ENCODE measurements around the gene EVC2.

DNA sequence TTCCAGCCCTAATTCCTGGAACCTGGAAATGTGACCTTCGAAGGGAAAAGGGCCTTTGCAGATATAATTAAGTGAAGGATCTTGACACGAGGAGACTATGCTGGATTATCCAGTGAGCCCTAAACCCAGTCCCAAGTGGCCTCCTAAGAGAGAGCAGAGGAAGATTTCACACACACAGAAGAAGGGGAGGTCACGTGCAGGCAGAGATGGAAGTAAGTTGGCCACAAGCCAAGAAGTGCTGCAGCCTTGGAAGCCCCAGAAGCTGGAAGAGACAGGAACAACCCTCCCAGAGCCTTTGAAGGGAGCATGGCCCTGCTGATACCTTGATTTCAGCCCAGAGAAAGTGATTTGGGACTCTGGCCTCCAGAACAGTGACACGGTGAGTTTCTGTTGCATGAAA is 51.9 kb downstream of the EVC2 start:
- TF ChIP-seq POLR2A (IDR thresholded peaks at IDR 0.05; ENCODE audit: low read depth, low read length) (no peak), CEBPB (IDR thresholded peaks at IDR 0.05; ENCODE audit: low read depth, low read length) (no peak), MXI1 (IDR thresholded peaks at IDR 0.05; ENCODE audit: borderline replicate concordance, low read depth, low read length) (no peak), CHD1 (IDR thresholded peaks at IDR 0.05; ENCODE audit: low read depth, low read length) (no peak), NFE2L2 (IDR thresholded peaks at IDR 0.05; ENCODE audit: low read depth, low read length) (no peak), RAD21 (IDR thresholded peaks at IDR 0.05; ENCODE audit: low read length) (no peak), MAFK (IDR thresholded peaks at IDR 0.05; ENCODE audit: low read depth, low read length) (no peak), FOS (IDR thresholded peaks at IDR 0.05; ENCODE audit: low read depth, low read length) (no peak), MAZ (IDR thresholded peaks at IDR 0.05; ENCODE audit: borderline replicate concordance, low read depth, low read length) (no peak), SMC3 (IDR thresholded peaks at IDR 0.05; ENCODE audit: low read depth, low read length) (no peak), RCOR1 (IDR thresholded peaks at IDR 0.05; ENCODE audit: insufficient replicate concordance, low read length) (no peak)
- TF ChIP-seq, protein P1, sequence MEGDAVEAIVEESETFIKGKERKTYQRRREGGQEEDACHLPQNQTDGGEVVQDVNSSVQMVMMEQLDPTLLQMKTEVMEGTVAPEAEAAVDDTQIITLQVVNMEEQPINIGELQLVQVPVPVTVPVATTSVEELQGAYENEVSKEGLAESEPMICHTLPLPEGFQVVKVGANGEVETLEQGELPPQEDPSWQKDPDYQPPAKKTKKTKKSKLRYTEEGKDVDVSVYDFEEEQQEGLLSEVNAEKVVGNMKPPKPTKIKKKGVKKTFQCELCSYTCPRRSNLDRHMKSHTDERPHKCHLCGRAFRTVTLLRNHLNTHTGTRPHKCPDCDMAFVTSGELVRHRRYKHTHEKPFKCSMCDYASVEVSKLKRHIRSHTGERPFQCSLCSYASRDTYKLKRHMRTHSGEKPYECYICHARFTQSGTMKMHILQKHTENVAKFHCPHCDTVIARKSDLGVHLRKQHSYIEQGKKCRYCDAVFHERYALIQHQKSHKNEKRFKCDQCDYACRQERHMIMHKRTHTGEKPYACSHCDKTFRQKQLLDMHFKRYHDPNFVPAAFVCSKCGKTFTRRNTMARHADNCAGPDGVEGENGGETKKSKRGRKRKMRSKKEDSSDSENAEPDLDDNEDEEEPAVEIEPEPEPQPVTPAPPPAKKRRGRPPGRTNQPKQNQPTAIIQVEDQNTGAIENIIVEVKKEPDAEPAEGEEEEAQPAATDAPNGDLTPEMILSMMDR (conservative IDR thresholded peaks at IDR 0.05; ENCODE audit: low read depth, low read length) = no peak

Data from IMR-90 (cell line).